LoVo (cell line): ENCODE measurements around the gene RFC4.

Experiments
- DNase-seq: peaks from one replicate; pipeline ENCODE4 v3.0.0-alpha.2; 2016; ENCODE audit warnings: low spot score

Gene RFC4

DNA sequence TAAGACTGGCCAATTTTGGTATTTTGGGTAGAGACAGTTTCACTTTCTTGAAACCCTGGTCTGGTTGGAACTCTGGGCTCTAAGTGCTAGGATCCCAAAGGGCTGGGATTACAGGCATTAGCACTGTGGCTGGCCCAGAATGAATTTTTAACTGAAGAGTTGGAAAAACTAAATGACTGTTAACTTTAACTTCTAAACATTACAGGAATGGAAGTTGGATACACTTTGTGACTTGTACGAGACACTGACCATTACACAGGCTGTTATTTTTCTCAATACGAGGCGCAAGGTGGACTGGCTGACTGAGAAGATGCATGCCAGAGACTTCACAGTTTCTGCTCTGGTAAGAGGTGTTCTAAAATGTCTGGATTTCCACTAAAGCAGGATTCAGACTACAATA, 19.4 kb downstream of the RFC4 start:
- DNase-seq, result no peak

DNA sequence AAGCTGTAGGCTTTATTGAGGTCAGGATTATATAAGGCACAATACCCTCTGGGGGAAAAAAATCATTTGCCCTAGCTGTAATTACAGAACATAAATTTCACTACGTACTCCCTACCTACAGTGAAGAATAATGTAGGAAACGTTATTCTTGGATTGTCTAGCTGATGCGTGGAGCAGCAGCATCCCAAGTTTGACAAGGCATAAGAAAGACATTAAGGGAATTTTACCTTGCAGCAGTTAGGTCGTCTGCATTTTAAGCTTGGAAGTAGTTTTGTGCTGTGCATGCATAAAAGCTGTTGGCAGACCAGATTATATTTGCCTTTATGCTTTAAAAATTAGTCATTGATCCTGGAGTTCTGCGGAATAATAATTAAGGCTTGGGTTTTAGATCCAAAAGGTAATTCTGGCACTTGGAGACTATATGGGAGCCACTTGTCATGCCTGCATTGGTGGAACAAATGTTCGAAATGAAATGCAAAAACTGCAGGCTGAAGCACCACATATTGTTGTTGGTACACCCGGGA, 20.7 kb downstream of the RFC4 start:
- no peak for DNase-seq

DNA sequence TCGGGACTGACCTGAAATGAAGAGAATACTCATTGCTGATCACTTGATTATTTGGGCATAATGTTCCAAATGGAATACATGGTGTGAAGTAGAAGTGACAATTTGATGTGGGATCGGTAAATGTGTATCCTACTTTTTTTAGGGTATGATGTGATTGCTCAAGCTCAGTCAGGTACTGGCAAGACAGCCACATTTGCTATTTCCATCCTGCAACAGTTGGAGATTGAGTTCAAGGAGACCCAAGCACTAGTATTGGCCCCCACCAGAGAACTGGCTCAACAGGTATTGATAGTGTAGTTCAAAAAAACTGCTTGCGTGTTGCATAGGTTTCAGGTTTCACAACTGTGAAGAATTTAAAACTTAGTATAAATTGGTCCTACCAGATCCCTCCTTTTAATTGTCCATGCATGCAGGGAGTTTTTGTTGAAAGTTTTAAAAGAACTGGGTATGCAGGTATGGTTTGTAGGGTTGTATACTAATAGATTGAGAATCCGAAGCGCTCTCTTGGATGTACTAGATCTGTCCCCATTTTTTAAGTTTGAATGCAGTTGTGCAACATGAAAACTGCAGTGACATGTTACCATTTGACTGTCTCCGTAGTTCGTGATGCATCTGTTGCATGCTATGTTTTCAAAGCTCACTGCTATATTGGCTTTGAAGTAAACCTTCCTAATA, 21.3 kb downstream of the RFC4 start:
- DNase-seq, result no peak

DNA sequence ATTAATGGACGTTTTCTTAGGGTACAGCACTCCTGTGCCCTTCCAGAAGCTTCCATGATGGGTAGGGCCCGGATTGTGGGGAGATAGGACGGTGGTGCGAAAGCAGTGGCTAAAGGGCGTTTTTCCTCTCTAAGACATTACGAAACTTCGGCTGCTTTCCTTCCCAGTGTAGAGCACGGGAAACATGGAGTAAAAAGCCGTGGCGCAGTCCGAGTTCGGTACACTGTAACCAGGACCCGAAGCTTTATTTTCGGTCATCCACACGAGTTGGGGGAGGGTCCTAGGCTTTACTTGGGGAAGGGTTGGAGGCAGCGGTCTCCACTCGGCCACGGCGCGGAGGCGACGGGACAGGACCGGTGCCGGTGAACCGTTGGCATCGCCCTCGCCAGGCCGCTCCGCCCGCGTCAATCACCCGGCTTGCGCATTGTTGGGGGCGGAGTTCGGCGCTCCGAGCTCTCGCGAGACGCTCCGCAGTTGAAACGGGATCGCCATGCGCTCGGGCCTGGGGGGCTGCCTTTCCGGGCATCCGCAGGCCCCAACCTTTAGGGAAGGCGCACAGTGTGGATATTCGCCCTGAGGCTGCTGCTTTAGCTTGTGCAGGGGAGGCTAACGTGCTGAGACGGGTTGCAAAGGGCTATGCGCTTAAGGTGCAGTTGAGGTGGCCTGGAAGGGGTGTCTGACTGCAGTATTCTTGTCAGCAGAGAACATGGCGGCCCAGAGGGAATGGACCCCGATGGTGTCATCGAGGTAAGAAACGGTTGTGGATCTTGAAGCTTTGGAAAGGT, 22.4 kb downstream of the RFC4 start:
- peak; percentile 39 for DNase-seq

DNA sequence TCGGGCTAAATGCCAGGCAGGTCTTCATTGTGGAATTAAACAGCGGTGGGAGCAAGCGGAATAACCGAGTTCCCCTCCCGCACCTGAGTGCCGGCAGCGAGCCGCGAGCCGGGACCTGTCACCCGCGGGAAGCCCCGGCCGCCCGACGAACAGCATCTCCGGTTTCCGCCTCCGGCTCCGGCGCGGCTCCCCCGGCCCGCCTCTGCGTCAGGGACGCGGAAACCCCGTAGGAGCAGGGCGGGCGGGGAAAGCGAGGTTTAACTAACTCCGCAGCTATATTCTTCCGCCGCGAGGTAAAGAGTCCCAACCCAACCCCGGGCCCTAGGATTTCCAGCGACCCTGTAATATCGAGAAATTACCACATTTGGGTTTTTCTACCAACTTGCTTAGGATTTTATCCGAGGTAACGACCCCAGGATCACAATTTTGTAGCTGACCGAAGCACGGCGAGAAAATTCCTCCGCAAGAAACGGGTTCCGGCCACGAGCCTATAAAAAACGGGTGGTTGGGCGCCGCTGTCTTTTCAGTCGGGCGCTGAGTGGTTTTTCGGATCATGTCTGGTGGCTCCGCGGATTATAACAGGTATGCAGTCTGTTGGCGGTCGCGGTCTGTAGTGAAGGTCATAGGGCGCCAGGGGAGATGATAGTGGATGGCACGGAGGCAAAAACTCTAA, 23.1 kb downstream of the RFC4 start, which contains the start of gene EIF4A2:
Gene EIF4A2, plus strand, starts transcription at position 520 of the 673 bp plus-strand sequence. Its CDS starts 34 bp downstream, at position 554.
- peak; percentile 87 for DNase-seq

DNA sequence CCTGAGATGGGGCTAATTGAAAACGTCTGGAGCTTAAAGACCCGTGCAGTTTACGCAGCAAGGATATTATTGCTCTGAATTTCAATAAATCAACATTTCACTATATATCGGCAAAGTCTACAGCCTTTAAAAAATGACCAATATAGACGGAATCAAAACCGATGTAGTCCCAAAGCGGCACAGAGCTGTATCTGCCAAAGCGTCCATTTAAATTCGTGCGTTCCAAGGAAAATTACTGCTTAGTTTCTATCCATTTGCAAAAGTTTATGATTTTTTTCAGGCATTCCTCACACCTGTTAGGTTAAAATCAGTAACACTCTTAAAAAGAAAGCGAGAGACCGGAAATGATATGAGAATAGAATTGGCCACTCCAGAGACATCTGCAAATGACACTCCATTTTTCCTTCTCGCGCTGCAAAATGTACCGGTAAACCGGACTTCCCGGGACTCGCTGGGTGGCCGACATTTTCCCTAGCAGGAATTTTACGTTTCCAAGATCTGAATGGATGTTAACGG, 23.7 kb downstream of the RFC4 start:
- DNase-seq, result peak; percentile 42

DNA sequence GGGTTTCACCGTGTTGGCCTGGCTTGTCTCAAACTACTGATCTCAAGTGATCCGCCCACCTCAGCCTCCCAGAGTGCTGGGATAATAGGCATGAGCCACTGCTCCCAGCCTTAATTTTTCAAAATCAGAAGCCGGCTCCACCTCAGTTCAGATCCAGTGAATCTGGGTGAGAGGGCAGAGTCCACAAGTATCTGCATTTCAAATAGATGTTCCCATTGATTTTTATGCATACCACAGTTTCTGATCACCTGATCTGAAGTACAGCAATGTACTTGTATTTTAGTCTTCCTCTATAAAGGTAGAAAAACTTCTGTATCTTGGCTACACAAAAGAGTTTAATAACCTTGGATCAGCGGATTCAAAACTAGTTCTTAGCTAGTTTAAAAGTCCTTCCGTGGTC, 27.1 kb downstream of the RFC4 start:
- DNase-seq, result no peak

DNA sequence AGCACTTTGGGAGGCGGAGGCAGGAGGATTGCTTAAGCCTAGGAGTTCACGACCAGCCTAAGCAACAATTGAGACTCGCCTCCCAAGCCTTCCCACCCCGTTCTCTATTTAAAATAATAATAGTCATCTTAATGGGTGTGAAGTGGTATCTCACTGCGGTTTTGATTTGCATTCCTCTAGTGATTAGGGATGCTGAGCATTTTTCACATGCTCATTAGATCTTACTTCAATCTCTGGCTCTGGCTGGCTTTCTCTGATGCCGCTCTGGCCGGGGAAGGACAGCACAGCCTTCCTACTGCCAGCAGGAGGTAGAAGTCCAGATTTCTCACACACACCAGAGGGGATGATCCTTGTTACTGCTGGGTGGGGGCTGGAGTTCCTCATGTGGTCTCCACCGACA, 30.3 kb downstream of the RFC4 start:
- DNase-seq, result no peak

DNA sequence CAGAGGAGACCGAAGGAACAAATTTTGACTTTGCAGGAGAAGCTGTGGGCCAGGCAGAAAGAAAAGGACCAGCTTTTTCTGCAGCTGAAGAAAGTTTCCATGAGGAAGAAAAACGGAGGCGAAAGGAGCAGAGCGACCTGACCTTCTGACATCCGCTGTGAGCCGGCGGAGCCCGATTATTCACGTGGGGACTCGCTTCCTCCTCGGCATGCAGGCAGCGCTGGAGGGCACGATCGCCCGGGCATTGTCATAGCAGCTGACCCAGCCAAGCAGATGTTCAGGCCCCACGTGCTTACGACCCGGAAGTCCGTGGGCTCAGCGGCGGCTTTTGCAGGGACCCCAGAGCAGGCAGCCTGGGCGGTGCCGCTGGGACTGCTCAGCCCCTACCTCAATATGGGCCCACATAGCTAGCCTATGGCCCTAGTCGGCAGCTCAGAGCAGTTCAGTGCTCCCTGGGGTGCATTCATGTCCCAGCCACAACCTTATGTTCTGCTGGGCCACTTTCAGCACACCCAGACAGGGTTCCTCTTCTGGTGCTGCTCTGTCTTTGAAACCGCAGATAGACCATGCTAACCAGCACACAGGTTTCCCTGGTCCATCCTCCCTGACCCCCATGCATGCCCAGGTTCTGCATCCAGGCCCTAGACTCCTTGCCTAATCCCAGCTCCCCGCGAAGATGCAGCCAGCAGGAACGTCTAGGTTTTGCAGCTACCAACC, 33.4 kb downstream of the RFC4 start:
- no peak for DNase-seq

DNA sequence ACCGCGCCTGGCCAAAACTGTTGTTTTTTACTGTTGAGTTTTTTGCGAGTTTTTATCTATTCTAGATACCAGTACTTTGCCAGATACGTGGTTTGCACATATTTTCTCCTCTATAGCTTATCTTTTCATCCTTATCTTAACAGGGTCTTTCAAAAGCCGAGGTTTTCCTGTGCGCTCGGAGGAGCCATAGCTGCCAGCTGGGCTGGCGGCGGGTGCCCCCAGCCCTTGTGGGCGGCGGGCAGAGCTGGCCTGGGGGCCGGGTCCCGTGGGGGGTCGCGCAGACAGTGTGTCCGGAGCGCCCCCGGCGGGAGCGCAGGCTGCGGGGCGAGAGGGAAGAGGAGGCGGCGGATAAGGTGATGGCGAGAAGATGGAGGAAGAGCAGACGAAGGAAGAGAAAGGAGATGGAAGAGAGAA, 34.0 kb downstream of the RFC4 start:
- DNase-seq, result no peak

DNA sequence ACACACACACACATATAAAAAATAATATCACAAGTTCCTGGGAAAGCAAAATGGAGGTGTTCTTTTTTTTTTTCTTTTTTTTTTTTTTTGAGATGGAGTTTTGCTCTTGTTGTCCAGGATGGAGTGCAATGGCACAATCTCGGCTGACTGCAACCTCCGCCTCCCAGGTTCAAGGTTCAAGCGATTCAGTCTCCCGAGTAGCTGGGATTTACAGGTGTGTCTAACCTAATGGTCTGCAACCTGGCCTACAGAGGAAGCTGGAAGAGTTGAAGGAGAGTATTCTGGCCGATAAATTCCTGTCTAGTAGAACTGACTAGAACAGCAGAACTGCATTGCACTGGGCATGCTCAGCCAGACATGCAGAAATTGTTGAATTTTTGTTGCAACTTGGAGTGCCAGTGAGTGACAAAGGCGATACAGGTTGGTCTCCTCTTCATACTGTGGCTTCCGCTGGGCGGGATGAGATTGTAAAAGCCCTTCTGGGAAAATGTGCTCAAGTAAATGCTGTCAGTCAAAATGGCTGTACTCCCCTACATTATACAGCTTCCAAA, 45.3 kb downstream of the RFC4 start:
- no peak for DNase-seq

DNA sequence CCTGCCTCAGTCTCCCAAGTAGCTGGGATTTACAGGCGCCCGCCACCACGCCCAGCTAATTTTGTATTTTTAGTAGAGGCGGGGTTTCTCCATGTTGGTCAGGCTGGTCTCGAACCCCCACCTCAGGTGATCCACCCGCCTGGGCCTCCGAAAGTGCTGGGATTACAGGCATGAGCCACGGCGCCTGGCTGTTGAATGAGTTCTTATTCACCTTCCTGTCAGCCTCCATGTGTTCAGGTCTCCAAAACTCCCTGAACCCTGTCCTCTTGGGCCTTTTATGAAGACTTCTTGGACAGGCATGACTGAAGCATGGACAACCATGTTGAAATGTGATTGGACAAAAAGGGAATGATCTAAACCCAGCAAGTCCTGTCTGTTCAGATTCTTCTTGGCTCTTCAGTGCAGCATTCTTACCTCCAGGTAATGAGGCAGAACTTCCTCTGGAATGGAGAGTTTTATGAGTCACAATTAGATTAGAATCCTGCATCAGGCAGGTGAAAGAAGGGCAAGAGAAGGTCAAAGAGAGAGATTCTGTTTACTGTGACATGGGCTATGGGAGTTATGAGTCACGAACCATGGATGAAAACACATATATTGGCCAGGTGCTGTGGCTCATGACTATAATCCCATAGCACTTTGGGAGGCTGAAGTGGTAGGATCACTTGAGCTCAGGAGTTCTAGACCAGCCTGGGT, 46.0 kb downstream of the RFC4 start:
- DNase-seq, result peak; percentile 57

DNA sequence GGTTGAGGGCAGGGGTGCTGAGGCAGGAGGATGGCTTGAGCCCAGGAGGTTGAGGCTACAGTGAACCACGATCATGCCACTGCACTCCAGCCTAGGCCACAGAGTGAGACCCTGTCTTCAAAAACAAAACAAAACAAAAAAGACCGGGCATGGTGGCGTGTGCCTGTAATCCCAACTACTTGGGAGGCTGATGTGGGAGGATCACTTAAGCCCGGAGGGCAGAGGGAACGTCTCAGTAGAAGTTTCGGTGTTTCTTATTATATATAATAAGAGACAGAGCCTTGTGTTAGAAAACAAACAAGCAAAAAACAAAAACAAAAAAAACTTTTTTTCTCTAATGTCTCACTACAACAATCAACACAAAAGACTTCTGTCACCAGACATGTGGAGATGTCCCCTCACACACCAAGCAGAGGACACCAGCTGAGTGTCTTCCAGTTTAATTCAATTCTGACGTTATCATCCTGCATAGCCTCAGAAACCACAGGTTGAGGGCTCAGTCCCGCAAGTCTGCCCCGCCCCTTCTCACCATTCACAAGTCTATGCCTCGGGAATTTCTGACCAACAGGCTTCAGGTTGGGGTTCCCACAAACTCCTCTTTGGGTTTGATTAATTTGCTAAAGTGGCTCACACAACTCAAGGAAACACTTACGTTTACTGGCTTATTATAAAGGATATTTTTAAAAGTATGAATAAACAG, 46.9 kb downstream of the RFC4 start:
- no peak for DNase-seq

DNA sequence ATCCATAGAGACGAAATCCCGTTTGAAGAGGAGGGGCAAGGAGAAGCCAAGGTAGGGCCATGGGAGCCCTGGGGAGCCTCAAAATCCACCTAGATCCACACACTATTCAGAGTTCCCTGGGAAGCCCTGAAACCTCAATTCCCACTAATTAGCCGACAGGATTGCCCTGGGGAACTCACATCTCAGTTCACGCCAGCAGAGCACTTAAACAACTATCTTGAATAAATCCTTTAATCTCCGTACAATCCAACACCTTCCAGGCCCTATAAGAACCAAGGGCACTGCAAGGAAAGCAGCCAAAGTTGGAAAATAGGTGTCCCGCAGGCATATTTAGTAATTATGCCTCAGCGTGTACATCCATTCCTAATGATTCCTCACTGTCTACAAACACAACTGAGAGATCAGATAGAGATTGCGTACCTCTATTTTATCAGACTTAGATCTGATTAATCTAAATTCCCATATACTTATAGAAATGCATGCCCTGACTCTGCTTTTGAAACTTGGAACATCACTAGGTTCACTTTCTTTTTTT, 48.5 kb downstream of the RFC4 start:
- DNase-seq, result no peak

DNA sequence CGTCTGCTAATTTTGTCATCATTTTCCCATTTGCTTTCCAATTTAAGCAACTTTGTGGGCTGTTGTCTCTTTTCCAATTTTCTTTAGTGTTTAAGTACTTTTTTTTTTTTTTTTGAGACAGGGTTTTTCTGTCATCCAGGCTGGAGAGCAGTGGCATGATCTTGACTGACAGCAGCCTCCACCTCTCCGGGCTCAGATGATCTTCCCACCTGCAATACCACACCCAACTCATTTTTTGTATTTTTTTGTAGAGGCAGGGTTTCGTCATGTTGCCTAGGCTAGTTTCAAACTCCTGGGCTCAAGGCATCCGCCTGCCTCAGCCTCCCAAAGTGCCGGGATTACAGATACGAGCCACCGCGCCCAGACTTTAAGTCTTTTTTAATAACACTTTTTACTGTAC, 49.1 kb downstream of the RFC4 start:
- no peak for DNase-seq

DNA sequence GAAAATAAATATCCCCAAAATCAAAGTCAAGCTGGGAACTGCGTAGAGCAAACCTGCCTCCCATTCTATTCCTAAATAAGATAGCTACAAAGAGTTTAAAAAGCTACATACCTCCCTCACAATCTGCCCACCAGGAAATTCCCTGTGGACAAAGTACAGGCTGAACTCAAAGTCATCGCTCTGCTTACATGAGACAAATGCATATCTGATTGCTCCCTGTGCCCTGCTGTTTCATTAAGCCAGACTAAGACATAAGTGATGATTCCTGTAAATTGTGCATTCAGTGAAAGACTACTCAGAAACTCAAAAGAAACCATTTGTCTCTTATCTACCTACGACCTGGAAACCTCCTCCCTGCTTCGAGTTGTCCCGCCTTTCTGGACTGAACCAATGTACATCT, 51.4 kb downstream of the RFC4 start:
- no peak for DNase-seq

DNA sequence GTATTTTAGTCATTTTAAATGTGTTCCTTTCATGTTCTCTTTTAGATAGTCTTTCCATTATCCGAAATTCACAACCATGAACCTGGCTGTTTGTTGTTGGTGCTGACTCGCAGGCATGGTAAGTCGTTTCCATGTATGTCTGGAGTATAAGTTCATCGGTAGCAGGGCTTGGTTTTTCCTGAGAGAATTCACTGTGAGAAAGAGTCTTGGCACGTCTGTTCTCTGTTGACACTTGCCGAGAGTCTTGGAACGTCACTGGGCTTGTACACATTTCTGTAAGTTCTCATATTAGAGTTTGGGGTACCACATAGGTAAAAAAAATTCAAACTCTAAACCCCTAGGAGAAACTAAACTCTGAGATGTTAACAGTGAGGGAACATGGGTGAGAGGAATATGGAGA, 52.3 kb downstream of the RFC4 start:
- no peak for DNase-seq

DNA sequence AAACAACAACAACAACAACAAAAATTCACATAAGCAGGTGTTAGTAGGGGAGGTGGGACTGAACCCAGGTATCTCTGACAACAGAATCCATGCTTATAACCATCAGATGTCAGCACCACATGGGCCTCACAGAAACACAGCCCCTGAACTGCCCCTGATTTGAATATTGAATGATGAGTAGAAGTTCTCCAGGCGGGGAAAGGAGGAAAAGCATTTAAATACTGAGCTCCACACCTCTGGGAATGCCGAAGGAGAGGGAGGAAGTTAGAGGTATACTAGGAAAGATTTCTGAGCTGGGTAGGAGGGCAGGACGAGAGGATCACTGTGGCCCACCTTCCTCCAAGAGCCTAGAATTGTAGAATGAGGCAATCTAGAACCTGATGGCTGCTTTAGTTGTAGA, 54.8 kb downstream of the RFC4 start:
- DNase-seq, result no peak

DNA sequence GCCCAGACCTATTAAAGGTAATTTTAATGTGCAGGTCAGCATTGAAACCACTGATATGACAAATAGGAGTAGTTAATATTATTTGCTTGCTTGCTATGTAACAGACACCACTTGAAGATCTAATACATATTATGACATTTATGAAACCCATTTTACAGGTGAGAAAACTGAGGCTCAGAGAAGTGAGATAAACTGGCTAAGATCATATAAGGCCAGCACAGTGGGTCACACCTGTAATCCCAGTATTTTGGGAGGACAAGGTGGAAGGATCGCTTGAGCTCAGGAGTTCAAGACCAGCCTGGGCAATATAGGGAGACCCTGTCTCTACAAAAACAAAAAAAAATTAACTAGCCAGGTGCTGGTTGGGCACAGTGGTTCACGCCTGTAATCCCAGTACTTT, 56.0 kb downstream of the RFC4 start:
- DNase-seq, result no peak

DNA sequence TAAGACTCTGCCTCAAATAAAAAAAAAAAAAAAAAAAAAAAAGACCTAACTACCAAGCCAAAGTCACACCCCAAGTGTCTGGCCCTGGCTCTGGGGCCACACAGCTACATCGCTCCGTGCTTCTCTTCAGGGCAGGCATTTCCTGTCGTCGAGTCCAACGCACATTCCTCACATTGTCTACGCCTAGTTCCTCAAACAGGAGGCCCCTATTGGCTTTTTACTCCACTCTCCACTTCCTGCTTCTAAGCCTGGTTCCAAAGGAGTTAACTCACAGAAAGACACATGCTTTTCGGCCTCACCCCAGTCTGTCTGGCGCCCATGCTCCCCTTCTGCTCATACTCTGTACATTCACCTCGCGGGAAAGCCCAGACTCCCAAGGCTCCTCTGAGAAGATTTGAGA, 60.3 kb downstream of the RFC4 start:
- DNase-seq, result peak; percentile 93
